Iris pigment epithelial cell (primary cell): ENCODE data around the gene DDX4.

Source experiments
- DNase-seq: peaks from one replicate; pipeline ENCODE4 v3.0.0-alpha.2; 2011; ENCODE audit warnings: low read depth

DDX4 gene

DNA sequence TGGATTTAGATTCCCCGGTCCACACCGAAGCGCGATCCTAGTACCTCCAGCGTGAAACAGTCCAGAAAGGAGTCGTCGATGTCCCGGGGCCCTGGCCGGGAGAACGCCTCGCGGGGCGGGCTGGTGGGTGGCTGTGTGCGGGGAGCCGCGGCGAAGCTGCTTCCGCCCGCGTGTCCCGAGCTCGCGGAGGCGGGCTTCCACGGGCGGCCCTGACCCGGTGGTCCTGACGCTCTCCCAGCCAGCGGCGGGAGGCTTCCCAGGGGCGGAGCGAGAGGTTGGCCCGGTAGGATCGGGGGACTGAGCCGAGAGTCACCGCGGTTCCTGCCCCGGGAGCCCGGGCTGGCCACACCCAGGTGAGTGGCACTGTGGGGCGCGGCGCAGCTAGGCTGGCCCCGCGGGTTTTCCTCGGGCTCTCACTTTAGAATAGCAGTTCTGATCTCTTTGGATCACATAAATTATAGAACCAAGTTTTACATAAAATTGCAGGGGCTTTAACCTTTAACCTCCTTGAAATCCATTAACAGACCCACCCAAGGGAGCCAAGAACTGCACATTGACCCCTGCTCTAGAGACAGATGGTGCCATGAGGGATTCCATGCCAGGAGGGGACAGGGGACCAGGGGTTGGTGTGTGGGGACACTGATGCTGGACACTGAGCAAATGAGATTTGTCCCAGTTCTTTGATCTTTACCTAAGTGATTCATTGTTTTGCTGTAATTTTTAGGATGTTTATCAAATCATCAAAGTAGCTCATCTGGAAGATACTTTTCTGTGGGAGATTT, 84.1 kb downstream of the DDX4 start:
- peak; percentile 30 for DNase-seq

- DNase-seq = no peak
Measured at GRCh38 chr5:55823151-55823796, 85.4 kb downstream of the DDX4 start.

DNA sequence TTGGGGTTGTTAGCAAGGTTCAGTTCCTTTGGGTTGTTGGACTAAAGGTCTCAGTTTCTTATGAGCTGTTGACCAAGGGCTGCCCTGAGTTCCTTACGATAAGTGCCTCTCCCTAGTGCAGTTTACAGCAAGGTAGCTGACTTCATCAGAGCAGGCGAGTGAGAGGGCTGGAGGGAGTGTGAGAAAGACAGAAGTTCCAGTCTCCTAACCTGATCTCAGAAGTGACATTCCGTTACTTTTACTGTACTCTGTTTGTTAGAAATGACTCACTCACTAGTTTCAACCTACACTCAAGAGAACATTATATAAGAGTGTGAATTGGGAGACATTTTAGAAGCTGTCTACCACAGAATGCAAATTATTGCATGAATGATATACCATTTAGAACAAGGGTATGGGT, 92.1 kb downstream of the DDX4 start:
- DNase-seq = peak; percentile 28

DNA sequence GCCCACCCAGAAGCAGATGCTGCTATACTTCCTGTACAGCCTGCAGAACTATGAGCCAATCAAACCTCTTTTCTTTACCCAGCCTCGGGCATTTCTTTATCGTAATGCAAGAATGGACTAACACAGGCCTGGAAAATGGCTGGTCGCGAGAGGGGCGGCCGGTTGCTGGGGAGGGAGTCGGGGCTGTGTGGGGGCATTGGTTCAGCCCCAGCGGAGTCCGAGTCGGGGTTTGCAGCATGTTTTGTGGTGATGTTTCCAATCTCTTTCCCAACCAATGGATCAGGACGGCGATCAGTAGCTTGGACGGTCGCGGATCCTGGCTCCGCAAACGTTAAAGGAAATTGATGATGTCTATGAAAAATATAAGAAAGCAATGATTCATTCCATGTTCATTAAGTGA, 94.6 kb downstream of the DDX4 start:
- DNase-seq = no peak

- peak; percentile 43 for DNase-seq
Measured at GRCh38 chr5:55836191-55836590, 98.3 kb downstream of the DDX4 start.

GRCh38 chr5:55841976-55842375, 104.1 kb downstream of the DDX4 start:
- no peak for DNase-seq

DNA sequence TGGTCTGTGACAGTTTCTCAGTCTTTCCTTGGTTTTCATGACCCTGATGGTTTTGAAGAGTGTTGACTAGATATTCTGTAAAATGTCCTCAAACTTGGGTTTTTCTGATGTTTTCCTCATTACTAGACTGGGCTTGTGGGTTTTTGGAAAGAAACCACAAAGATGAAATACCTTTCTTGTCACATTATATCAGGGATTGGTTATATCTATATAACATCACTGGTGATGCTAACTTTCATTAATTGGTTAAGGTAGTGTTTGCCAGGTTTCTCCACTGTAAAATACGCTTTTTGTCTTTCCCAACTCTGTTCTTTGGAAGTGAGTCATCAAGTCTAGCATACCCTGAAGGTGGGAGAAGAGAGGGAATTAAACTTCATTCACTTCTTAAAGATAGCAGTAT, 110.0 kb downstream of the DDX4 start:
- DNase-seq = peak; percentile 54

- DNase-seq = no peak
Measured at GRCh38 chr5:55848783-55849182, 110.9 kb downstream of the DDX4 start.

DNA sequence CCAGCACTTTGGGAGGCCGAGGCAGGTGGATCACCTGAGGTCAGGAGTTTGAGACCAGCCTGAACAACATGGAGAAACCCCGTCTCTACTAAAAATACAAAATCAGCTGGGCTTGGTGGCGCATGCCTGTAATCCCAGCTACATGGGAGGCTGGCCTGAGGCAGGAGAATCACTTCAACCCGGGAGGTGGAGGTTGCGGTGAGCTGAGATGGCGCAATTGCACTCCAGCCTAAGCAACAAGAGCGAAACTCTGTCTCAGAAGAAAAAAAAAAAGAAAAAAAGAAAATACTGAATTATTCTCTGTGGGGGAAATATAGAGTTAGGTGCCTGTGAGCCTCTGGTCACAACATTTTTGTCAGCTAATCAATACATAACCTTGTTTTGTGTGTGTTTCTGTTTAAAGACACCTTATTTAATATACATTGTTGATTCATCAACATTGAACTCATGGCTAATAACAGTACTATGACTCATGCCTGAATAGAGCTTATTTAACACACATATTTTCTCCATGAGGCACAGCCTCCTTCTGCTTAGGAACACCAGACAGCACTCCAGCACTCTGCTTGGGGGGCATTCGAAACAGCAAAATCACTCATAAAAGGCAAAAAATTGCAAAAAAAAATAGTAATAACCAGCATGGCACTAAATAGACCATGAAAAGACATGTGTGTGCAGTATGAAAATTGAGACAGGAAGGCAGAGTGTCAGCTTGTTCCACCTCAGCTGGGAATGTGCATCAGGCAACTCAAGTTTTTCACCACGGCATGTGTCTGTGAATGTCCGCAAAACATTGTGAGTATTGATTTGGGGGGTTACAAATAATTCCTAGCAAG, 113.2 kb downstream of the DDX4 start, which contains the start of gene IL31RA:
Gene IL31RA (plus strand): TSS at position 519 of the 836 bp plus-strand sequence. CDS start 214 bp downstream, at position 733.
- DNase-seq = peak; percentile 95

DNA sequence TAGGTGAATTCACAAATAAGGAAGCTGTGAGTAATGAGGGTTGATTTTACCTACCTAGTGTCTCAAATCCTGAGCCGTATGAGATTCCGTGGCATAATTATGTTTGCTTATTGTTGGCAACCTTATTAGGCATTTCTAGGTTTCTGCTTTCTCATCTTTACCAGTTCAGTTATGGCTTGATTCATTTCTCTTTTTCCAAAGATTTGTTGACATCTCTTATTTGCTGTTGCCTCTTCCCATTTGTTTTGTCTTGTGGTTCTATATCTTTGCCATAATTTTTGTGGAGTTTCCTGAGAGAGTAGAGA, 113.8 kb downstream of the DDX4 start:
- DNase-seq = no peak

GRCh38 chr5:55852503-55852902, 114.6 kb downstream of the DDX4 start:
- peak; percentile 33 for DNase-seq

- peak; percentile 34 for DNase-seq
Measured at GRCh38 chr5:55853041-55853670, 115.3 kb downstream of the DDX4 start.

GRCh38 chr5:55853818-55854217, 116.0 kb downstream of the DDX4 start:
- DNase-seq = peak; percentile 58

- peak; percentile 53 for DNase-seq
Measured at GRCh38 chr5:55855509-55855908, 117.6 kb downstream of the DDX4 start.

GRCh38 chr5:55856516-55857246, 118.8 kb downstream of the DDX4 start:
- DNase-seq = peak; percentile 66

- DNase-seq = peak; percentile 42
Measured at GRCh38 chr5:55857247-55857640, 119.4 kb downstream of the DDX4 start.

GRCh38 chr5:55858104-55858503, 120.2 kb downstream of the DDX4 start:
- no peak for DNase-seq

DNA sequence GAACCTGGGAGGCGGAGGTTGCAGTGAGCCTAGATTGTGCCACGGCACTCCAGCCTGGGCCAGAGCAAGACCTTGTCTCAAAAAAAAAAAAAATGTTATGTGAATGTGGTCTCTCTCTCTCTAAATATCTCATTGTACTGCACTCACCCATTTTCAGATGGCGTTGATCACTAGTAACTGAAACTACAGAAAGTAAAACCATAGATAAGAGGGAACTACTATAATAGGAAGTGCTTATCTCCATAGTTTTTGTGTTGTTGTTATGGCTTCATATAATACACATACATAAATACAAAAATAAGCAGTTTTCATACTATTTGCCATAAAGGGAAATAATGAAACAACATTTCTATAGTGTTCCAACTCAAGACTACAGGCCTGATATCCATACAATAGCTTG, 122.4 kb downstream of the DDX4 start:
- DNase-seq = no peak

DNA sequence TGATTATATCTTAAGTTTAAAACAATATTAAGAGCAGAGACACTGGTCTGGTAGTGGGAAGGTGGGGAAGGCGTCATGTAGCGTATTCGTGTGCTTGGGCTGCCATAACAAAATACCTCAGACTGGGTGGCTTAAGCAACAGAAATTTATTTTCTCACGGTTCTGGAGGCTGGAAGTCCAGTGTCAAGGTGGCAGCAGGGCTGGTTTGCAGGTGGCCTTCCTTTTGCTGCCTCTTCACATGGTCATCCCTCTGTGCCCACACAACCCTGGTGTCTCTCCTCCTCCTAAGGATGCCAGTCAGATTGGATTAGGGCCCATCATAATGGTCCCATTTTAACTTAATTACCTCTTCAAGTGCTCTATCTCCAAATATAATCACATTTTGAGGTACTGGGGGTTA, 122.8 kb downstream of the DDX4 start:
- DNase-seq = no peak

DNA sequence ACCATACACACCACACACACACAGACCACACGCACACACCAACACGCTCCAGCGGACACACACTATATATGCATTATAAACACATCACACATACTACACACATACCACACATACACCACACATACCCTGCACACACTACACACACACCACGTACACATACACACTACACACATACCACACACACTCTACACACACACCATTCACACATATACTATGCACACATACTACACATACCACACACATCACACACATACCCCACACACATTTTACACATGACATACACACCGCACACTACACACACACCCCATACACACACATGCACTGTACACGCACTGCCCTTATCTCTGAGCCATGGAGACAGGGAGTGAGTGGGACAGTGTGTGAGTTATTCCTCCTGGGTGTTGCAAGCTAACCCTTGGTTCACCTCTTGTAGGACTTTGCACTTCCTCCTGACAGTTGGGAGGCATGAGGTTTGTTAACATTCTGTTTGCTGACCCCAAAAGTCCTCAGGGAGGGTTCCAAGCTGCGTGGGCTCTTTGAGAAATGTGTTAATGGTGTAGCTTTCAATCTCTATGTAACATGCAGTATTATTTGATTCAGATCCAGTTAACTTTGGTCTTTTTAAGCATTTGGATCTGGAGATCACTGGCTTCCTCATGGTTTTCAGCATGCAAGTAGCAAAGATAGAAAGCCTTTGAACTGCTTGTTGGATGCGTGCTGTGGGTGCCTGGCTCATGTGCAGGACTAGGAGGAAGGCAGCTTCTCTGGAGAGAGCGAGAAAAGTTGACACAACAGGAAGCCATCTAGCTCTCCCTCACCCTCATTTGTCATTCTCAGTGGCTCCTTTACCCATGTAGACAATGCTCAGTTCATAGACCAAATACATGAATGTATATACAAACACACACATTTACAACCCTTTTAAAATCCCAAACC, 127.0 kb downstream of the DDX4 start:
- peak; percentile 83 for DNase-seq

DNA sequence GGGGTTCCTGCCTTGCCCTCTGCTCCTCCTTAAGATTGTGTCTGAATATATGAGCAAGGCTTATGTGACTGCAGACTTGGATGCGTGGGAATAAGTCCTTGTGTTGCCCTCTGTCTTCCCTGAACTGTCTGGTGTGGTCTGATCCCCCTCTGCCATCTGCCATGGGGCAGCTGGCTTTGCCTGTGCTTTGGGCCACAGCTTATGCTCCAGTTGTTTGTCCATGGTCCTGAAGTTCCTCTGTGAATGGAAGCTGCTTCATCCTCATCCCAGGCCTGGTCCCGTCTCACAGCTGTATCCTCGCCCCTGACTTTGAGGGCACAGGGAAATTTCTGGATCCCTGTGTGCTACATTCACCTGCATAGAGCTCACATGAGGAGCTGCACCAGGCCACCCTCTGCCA, 128.0 kb downstream of the DDX4 start:
- peak; percentile 48 for DNase-seq
